Memory B cell (primary cell): ENCODE results near the gene CKAP2.
"Not testable (repeated sequence)": the region's sequence is repeated elsewhere in the genome, so short reads cannot be mapped to it uniquely, and the experiment has no call there.

ENCODE experiments used
- ATAC-seq: fragments of 150-1000 bp; cut with Tn5 transposase; 2 replicates; pipeline ENCODE4 v1.10.0; 2021; ENCODE audit warnings: low read depth, mild to moderate bottlenecking, moderate library complexity
- DNase-seq, 2 donors: peaks; one replicate each; pipeline ENCODE4 v3.0.0; 2022; ENCODE audit warnings: low spot score in 2 of 2
- H3K27ac Mint-ChIP-seq: one replicate; pipeline ENCODE4 v1.8.0; 2022; ENCODE audit warnings: mild to moderate bottlenecking, moderate library complexity, mixed read lengths
- H3K27me3 Mint-ChIP-seq: one replicate; pipeline ENCODE4 v1.8.0; 2022; ENCODE audit warnings: mixed read lengths
- H3K36me3 Mint-ChIP-seq: one replicate; pipeline ENCODE4 v1.8.0; 2022; ENCODE audit warnings: mild to moderate bottlenecking, mixed read lengths
- H3K4me1 Mint-ChIP-seq: one replicate; pipeline ENCODE4 v1.8.0; 2022; ENCODE audit warnings: mixed read lengths
- H3K4me3 Mint-ChIP-seq: one replicate; pipeline ENCODE4 v1.8.0; 2022; ENCODE audit warnings: mild to moderate bottlenecking, moderate library complexity, mixed read lengths
- H3K9me3 Mint-ChIP-seq: one replicate; pipeline ENCODE4 v1.8.0; 2022; ENCODE audit warnings: mixed read lengths

The CKAP2 gene, protein sequence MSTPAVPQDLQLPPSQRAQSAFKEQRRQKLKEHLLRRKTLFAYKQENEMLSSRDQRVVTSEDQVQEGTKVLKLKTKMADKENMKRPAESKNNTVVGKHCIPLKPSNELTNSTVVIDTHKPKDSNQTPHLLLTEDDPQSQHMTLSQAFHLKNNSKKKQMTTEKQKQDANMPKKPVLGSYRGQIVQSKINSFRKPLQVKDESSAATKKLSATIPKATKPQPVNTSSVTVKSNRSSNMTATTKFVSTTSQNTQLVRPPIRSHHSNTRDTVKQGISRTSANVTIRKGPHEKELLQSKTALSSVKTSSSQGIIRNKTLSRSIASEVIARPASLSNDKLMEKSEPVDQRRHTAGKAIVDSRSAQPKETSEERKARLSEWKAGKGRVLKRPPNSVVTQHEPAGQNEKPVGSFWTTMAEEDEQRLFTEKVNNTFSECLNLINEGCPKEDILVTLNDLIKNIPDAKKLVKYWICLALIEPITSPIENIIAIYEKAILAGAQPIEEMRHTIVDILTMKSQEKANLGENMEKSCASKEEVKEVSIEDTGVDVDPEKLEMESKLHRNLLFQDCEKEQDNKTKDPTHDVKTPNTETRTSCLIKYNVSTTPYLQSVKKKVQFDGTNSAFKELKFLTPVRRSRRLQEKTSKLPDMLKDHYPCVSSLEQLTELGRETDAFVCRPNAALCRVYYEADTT

DNA sequence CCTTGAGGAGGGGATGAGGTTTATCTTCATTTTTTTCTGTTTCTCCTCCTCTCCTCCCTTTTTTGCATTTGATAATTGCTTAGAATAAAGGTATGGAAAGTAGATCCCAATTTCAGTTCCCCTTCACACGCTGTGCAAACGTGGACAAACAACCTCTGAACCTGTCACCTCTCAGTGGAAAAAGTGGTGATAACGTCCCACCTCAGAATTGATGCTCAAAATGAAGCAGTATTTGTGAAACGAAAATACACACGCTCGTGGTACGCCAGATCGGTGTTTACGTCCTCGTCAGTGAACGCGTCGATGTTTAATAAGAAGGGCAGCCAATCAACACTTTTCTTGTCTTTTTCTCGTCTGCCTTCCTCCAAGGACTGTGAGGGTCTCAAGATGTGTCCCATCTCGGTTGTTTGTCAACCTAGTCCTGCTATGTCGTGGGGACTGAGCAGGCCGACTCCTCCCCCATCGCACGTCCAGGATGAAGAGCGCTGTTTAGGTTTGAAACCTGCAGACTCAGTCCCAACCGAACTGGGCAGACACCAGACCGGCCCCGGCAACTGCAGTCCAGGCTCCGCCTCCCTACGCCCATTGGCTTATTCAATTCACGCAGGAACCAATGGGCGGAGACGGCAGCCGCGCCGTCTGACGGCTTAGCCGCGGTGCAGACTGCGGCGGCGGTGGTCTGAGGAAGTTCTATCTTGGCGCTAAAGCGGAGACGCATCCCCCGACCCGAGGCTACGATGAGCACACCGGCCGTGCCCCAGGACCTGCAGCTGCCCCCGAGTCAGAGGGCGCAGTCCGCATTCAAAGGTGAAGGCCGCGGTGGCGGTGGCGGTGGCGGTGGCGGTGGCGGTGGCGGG, at the start of gene CKAP2:
TSS of gene CKAP2 (plus strand) at position 659 of the 857 bp plus-strand sequence. CDS start at position 738, 79 bp downstream.
- Mint-ChIP-seq H3K27ac (peak within 1 kb of the TSS; percentile 98), H3K27me3 (no peaks in the 10 kb centered on the region), H3K9me3 (no peaks in the 10 kb centered on the region), H3K36me3 (peaks cover 3% of the 10 kb centered on the region), H3K4me3 (peak within 1 kb of the TSS; percentile 98), H3K4me1 (peaks cover 25% of the 10 kb centered on the region)
- DNase-seq: peak; percentile 92
- ATAC-seq: peak; percentile 76

DNA sequence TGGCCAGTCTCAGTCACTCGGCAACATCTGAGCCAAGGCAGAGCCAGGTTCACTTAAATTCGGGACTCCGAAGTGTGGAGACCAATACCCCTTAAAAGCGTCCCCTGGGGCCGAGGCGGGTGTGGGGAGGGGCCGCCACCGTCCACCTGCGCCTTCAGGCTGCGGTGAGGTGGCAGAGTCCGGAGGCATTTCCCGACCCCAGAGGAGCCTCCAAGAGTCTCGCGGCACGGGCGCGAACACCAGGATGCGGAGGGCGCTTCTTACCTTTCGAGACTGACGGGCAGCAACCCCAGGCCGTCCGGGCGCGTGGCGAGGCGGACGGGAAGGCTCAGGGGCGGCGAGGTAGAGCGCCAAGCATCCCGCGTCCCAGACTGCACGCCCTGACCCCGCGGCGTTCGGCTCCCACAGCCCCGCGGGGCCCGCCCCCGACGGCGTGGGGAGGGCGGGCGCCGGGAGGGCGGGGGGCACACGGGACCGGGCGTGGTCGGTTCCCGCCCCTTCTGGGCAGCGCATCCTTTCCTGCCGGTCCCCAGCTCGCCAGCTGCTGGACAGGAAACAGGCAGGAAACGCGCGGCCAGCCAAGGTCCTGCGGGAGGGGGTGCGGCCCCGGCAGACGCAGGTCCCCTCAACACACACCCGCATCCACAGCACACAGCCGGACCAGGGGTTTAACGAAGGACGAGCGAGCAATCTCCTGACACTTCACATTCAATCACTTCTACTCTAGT, 49.3 kb upstream of the CKAP2 start, which contains the start of gene THSD1:
TSS of gene THSD1 (minus strand) at position 406 of the 728 bp plus-strand sequence. CDS start 3,572 bp downstream, outside the sequence.
- H3K36me3 Mint-ChIP-seq: peaks cover 1% of the 10 kb centered on the region
- DNase-seq: no peak

DNA sequence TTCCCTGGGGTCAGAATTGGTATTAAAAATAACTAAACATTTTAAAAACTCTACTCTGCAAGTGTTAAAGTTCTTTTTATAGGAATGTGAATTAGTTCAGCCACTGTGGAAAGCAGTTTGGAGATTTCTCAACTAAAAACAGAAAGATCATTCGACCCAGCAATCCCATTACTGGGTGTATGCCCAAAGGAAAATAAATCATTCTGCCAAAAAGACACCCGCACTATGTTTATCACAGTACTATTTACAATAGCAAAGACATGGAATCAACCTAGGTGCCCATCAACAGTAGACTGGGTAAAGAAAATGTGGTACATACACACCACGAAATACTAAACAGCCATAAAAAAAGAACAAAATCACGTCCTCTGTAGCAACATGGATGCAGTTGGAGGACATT, 48.6 kb upstream of the CKAP2 start:
- Mint-ChIP-seq H3K9me3 (no peaks in the 10 kb centered on the region), H3K27ac (no peak overlapping the region), H3K4me1 (peaks cover 15% of the 10 kb centered on the region), H3K27me3 (peaks cover 16% of the 10 kb centered on the region), H3K4me3 (peak overlapping the region; percentile 61), H3K36me3 (peaks cover 1% of the 10 kb centered on the region)
- no peak for DNase-seq
- no peak for ATAC-seq

More for the DNA sequence above, 49.3 kb upstream of the CKAP2 start, which contains the start of gene THSD1:
- peak within 1 kb of the TSS; percentile 78 for H3K4me3 Mint-ChIP-seq
- no peaks in the 10 kb centered on the region for H3K9me3 Mint-ChIP-seq
- H3K27me3 Mint-ChIP-seq: peaks cover 17% of the 10 kb centered on the region
- peaks cover 15% of the 10 kb centered on the region for H3K4me1 Mint-ChIP-seq
- no peak within 1 kb of the TSS for H3K27ac Mint-ChIP-seq
- peak; percentile 60 for ATAC-seq

DNA sequence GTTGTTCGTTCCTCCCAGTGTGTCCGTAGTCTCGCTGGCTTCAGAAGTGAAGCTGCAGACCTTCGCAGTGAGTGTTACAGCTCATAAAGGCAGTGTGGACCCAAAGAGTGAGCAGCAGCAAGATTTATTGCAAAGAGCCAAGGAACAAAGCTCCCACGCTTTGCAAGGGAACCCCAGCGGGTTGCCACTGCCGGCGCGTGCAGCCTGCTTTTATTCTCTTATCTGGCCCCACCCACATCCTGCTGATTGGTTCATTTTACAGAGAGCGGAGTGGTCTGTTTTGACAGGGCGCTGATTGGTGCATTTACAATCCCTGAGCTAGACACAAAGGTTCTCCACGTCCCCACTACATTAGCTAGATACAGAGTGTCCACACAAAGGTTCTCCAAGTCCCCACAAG, 47.8 kb upstream of the CKAP2 start:
- not testable (repeated sequence) for H3K4me3 Mint-ChIP-seq, H3K9me3 Mint-ChIP-seq, DNase-seq, ATAC-seq, H3K36me3 Mint-ChIP-seq, H3K27ac Mint-ChIP-seq
- Mint-ChIP-seq H3K27me3 (peaks cover 12% of the 10 kb centered on the region), H3K4me1 (peaks cover 15% of the 10 kb centered on the region)

DNA sequence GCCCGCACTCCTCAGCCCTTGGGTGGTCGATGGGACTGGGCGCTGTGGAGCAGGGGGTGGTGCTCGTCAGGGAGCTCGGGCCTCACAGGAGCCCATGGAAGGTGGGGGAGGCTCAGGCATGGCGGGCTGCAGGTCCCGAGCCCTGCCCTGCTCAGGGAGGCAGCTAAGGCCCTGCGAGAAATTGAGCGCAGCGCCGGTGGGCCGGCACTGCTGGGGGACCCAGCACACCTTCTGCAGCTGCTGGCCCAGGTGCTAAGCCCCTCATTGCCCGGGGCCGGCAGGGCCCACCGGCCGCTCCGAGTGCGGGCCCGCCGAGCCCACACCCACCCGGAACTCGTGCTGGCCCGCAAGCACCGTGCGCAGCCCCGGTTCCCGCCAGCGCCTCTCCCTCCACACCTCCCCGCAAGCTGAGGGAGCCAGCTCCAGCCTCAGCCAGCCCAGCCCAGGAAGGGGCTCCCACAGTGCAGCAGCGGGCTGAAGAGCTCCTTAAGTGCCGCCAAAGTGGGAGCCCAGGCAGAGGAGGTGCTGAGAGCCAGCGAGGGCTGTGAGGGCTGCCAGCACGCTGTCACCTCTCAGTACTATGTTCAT, 47.1 kb upstream of the CKAP2 start:
- peaks cover 13% of the 10 kb centered on the region for H3K4me1 Mint-ChIP-seq
- not testable (repeated sequence) for H3K4me3 Mint-ChIP-seq, H3K9me3 Mint-ChIP-seq, ATAC-seq, H3K36me3 Mint-ChIP-seq, H3K27ac Mint-ChIP-seq, DNase-seq, H3K27me3 Mint-ChIP-seq

DNA sequence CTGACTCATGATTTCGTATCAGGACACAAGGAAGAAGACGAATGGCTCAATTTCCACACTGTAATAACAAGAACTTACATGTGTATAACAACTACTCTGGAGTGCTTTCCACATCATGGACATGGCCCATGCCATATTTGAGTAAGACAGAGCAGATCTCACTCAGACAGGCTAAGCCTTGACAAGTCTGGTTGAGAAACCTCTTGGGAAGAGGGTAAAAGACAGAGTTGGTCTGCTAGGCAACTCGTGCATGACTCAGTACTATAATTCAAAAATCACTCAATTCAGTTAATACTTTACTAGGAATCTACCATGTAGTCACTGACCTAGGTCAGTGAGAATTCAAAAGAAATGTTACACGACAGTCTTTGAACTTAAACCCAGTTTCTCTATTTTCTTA, 43.6 kb upstream of the CKAP2 start:
- Mint-ChIP-seq H3K4me3 (no peak overlapping the region), H3K4me1 (no peaks in the 10 kb centered on the region), H3K36me3 (peaks cover 13% of the 10 kb centered on the region), H3K27ac (no peak overlapping the region), H3K9me3 (no peaks in the 10 kb centered on the region), H3K27me3 (no peaks in the 10 kb centered on the region)
- DNase-seq: no peak
- ATAC-seq: no peak

DNA sequence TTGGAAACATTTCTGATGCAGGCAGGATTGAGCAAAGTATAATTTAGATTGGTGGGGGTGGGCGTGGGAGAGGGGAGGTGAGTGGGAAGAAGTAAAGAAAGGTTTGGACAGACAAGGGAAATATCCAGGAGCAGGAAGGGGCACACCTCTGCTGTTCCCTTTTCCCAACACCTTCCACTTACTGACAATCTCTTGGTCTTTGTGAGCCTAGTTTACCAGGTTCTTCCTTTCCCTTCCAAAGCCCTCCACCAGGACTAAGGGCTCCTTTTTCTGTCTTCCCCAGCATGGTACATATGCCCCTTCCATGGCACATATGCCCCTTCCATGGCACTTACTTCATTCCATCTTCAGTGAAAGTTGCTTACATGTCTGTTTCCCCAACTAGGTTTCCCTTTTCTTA, 43.1 kb upstream of the CKAP2 start:
- ATAC-seq (no peak), DNase-seq (no peak)
- no peaks in the 10 kb centered on the region for H3K4me1 Mint-ChIP-seq
- no peaks in the 10 kb centered on the region for H3K9me3 Mint-ChIP-seq
- H3K4me3 Mint-ChIP-seq: no peak overlapping the region
- H3K27ac Mint-ChIP-seq: no peak overlapping the region
- H3K36me3 Mint-ChIP-seq: peaks cover 16% of the 10 kb centered on the region
- H3K27me3 Mint-ChIP-seq: no peaks in the 10 kb centered on the region

DNA sequence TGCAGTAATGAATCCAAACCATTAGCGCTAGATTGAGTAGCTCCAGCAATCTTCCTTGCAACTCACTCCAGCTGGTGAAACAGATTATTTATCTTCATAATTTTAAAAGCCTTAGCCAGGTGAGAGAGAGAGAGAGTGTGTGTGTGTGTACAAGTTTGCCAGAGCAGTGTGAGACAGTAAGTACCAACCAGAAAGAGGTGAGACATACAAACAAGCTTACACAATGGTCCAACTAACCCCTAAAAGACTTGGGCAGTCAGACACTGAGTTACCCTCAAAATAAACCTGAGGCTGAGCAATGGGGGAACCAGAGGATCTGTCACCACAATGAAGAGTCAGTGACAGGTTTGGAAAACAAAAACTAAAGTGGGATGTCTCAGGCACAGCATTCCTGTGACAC, 41.2 kb upstream of the CKAP2 start:
- Mint-ChIP-seq H3K4me1 (no peaks in the 10 kb centered on the region), H3K36me3 (peaks cover 20% of the 10 kb centered on the region), H3K4me3 (no peak overlapping the region), H3K27me3 (no peaks in the 10 kb centered on the region), H3K27ac (no peak overlapping the region), H3K9me3 (no peaks in the 10 kb centered on the region)
- DNase-seq (no peak), ATAC-seq (no peak)

DNA sequence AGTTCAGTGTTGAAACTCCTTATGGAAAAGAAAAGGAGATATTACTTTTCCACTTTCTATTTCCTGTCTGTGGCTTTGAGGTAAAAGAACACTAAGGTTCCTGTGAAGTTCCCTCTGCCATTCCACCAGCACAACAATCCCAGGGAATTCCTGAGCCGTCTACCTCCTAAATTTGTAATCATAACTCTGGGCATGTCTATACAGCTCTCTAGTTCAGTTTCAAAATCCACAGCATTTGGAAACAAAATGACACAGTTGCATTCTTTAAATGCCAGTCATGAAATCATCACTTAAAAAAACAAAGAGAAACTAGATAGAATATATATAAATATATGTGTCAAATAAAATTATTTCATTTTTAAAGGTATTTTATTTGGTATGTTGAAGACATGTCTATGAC, 40.3 kb upstream of the CKAP2 start:
- DNase-seq: no peak
- Mint-ChIP-seq H3K36me3 (peaks cover 27% of the 10 kb centered on the region), H3K27ac (no peak overlapping the region), H3K4me3 (no peak overlapping the region), H3K9me3 (no peaks in the 10 kb centered on the region), H3K4me1 (peaks cover 4% of the 10 kb centered on the region), H3K27me3 (no peaks in the 10 kb centered on the region)
- ATAC-seq: no peak

DNA sequence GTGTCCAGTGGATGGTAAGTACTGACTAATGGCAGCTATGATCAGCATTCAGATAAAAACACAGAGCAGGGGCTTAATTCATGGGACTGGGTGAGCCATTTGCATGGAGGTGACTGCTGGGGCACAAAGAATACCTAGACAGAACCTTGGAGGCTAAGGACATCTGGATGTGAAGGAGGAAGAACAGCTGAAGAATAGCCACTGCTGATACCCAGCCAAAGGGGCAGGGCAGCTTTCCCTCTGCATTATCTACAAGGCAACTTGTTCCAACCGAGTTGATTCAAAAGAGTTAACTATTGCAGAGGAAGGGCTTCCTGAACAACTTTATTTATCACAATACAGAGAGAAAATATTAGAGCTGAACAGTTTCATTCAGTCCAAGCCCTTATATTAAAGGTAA, 36.2 kb upstream of the CKAP2 start:
- no peaks in the 10 kb centered on the region for H3K9me3 Mint-ChIP-seq
- H3K4me1 Mint-ChIP-seq: peaks cover 4% of the 10 kb centered on the region
- no peaks in the 10 kb centered on the region for H3K27me3 Mint-ChIP-seq
- DNase-seq (no peak), ATAC-seq (no peak)
- H3K36me3 Mint-ChIP-seq: peaks cover 34% of the 10 kb centered on the region
- peak overlapping the region; percentile 64 for H3K27ac Mint-ChIP-seq
- no peak overlapping the region for H3K4me3 Mint-ChIP-seq

DNA sequence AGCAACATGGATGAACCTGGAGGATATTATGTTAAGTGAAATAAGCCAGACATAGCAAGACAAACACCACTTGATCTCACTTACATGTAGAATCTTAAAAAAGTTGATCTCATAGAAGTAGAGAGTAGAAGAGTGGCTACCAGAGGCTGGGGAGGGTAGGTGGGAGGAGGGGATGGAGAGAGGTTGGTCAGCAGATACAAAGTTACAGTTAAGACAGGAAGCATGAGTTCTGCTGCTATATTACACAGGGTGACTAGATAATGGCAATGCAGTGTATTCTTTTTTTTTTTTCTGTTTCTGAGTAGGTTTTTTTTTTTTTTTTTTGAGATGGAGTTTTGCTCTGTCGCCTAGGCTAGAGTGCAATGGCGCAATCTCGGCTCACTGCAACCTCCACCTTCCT, 34.1 kb upstream of the CKAP2 start:
- no peaks in the 10 kb centered on the region for H3K9me3 Mint-ChIP-seq
- H3K4me1 Mint-ChIP-seq: peaks cover 4% of the 10 kb centered on the region
- H3K36me3 Mint-ChIP-seq: peaks cover 37% of the 10 kb centered on the region
- no peak overlapping the region for H3K4me3 Mint-ChIP-seq
- no peak overlapping the region for H3K27ac Mint-ChIP-seq
- no peaks in the 10 kb centered on the region for H3K27me3 Mint-ChIP-seq
- no peak for DNase-seq
- ATAC-seq: no peak

DNA sequence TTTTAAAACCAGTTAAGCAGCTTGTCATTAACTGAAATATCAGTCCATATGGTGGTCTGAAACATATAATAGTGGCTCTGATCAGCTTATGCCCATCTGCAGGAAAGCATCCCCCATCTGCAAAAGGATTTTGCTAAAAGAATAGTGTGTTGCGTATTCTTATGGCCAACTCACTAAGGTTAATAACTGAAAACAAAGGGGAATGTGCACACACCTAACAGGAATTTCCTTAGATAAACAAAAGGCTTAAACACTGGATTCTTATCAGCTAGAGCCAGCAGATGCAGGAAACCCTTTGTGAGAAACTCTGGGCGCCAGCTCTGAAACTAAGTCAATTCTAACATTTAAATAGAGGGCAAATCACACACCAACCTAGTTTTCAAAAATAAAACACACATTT, 27.0 kb upstream of the CKAP2 start:
- ATAC-seq (no peak), DNase-seq (no peak)
- no peak overlapping the region for H3K4me3 Mint-ChIP-seq
- peaks cover 2% of the 10 kb centered on the region for H3K4me1 Mint-ChIP-seq
- no peak overlapping the region for H3K27ac Mint-ChIP-seq
- no peaks in the 10 kb centered on the region for H3K27me3 Mint-ChIP-seq
- H3K36me3 Mint-ChIP-seq: peaks cover 27% of the 10 kb centered on the region
- no peaks in the 10 kb centered on the region for H3K9me3 Mint-ChIP-seq

DNA sequence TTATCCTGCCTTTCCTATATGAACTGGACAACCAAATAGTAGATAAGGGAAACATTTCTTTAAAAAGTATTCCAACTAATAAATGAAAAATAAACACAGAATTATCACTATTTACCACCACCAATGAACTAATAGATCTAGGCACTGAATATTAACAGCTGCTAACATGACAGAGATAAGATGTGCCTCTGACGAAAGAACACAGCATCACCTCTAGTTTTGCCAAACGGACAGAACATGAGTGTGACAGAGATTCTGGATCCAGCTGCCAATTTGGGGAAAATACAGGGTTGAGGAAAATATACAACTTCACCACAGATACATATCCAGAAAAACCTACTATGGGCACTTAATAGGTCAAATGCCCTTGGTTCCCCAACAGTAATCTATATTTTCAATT, 22.8 kb upstream of the CKAP2 start:
- ATAC-seq: no peak
- Mint-ChIP-seq H3K4me3 (no peak overlapping the region), H3K27me3 (no peaks in the 10 kb centered on the region), H3K4me1 (peaks cover 4% of the 10 kb centered on the region), H3K27ac (no peak overlapping the region), H3K9me3 (no peaks in the 10 kb centered on the region), H3K36me3 (peaks cover 25% of the 10 kb centered on the region)
- DNase-seq: no peak
